Activated CD8-positive, alpha-beta memory T cell treated with anti-CD3 and anti-CD28 coated beads, Interleukin-2, amount 50 U/mL, for 1 hour (primary cell): ENCODE results near the gene CCDC63.

Source experiments
- DNase-seq: peaks from one replicate; pipeline ENCODE4 v3.0.0-alpha.2; 2020; ENCODE audit errors: extremely low read depth

The CCDC63 gene

GRCh38 chr12:110885152-110885840, 38.5 kb downstream of the CCDC63 start:
- DNase-seq = no peak

DNA sequence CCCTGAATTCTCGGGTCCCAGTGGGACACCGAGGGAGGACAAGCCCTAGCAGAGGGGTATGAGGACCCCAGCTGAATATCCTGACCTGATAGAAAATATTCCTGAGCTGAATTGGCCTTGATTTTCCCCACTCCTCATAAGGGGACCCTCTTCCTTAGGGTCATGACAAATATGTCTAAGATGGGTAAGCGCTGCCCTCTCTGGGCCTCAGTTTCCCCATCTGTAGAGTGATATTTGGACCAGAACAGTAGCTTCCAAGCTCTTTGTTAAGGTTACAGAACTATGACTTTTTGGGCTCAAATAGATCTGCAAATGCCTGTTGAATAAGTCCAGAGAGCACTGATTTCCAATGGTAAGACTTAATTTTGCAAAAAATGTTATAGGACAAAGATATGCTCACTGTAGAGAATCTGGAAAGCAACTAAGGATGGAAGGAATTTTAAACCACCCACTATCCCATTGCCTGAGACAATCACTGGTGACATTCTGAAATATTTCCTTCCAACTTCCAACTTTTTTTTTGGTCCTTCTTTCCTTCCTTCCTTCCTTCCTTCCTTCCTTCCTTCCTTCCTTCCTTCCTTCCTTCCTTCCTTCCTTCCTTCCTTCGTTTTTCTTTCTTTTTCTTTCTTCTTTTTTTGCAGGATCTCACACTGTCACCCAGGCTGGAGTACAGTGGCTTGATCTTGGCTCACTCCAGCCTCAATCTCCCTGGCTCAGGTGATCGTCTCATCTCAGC, 41.6 kb downstream of the CCDC63 start:
- DNase-seq = no peak

GRCh38 chr12:110889361-110889760, 42.6 kb downstream of the CCDC63 start:
- no peak for DNase-seq

DNA sequence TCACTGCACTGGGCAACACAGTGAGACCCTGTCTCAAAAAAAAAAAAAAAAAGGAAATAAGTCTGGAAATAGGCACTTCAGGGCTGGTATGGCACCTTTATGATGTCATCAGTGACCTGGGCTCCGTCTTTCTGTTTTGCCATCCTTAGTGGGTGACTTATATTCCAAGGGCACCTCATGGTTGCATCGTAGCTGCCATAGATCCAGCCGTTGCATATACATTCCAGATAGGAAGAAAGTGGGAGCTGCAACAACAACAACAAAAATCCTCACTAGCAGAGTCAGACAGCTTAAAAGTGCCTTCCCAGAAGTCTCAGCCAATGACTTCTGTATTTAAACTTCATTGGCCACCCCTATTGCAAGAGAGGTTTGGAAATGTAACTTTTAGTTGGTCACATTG, 47.2 kb downstream of the CCDC63 start:
- no peak for DNase-seq

- no peak for DNase-seq
These were observed 49.8 kb downstream of the CCDC63 start for GRCh38 chr12:110896559-110896958.

DNA sequence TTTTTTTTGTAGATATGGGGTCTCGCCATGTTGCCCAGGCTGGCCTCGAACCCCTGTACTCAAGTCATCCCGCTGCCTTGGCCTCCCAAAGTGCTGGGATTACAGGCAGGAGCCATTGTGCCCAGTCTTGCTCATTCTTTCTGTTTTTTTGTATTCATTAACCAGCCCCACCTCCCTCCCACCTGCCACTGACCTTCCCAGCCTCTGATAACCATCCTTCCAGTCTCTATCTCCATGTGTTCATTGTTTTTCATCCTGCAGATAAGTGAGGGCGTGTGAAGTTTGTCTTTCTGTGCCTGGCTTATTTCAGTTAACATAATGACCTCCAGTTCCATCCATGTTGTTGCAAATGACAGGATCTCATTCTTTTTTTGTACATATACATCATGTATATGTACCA, 54.6 kb downstream of the CCDC63 start:
- DNase-seq = no peak

DNA sequence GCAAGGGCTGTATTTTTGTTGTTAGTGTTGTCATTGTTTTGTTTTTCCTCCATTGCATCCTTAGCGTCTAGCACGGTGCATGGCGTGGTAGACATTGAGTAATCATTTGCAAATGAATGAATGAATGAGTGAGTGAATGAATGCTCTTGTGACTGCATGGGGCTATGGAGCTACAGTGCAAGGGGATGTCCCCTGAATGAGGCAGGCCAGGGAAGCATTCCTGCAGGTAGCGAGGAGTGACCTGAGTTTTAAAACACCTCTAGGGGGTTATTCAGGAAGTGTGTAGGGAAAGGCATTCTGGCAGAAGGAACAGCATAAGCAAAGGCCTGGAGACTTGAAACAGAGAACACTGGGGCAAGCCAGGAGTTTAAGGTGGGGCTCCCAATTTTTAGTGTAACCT, 56.7 kb downstream of the CCDC63 start:
- DNase-seq = no peak

DNA sequence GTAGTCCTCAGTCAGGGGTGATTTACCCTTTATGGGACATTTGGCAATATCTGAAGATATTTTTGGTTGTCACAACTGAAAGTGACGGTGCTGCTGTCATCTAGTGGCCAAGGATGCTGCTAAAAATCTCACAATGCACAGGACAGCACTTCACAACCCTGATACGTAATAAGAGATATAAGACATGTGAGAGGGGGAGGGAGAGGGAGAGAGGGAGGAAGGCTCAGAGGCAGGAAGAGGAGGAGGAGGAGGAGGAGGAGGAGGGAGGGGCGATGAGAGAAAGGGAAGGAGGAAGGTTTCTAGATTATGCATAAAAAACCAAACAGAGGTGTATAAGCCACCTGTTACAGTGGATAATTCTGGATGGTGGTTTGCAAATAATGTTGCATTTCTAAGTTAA, 59.3 kb downstream of the CCDC63 start:
- no peak for DNase-seq

- DNase-seq = no peak
These were observed 59.7 kb downstream of the CCDC63 start for GRCh38 chr12:110906516-110906915.

GRCh38 chr12:110906985-110907384, 60.2 kb downstream of the CCDC63 start:
- no peak for DNase-seq

DNA sequence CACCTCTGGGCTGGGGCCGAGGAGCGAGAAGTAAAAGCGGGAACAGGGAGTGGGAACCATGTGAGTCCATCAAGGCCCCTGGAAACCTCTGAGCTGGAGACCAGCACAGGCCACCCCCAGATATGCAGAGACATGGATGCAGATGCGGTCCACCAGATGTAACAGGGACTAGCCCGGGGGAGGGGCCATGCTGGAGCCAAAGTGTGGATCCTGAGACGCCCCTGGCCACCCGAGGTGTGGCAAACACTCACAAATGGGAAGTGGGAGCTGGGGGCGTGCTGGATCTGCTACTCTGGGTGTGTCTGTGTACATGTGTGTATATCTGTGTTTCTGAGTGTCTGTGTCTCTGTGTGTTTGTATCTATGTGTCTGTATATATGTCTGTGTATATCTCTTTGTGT, 60.8 kb downstream of the CCDC63 start:
- no peak for DNase-seq

DNA sequence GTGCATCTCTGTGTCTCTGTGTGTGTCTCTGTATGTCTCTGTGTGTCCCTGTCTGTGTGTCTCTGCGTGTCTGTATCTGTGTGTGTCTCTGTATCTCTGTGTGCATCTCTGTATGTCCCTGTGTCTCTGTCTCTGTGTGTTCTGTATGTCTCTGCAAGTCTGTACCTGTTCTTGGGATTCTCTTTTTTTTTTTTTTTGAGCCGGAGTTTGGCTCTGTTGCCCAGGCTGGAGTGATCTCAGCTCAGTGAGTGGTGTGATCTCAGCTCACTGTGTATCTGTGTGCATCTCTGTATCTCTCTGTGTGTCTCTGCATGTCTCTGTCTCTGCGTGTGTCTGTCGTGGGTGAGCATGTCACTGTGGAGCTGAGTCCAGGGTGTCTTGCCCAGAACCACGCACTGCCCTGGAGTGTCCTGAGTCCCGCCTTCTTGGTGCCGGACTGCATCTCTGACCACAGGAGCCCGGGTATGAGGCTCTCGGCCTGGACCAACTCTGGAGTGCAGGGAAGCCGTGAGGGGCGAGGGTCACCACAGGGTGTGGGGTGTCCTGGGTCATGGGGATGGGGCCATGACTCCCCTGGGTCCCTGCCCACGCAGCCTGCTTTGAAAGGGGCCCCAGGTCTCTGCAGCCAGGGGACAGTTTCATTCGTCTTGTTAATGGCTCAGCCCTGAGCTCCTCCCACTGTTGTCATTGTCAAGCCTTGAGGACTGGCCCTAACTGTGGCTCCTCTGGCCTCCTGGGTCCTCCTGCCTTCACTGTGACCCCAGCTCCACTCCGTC, 61.8 kb downstream of the CCDC63 start:
- DNase-seq = no peak

DNA sequence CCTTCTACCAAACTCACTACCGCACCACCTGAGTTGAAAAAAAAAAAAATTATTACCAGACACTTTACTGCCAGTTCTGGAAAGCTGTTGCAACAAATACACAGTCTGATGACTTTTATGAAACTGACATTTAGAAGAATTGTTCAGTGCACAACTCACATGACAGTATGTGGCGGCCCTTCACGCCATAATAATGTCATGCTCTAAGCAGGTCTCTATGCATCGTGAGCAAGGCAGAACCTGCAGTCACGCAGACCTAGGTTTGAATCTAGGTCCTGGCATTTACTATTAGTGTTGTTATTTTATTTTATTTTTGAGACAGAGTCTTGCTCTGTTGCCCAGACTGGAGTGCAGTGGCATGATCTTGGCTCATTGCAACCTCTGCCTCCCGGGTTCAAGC, 65.5 kb downstream of the CCDC63 start:
- DNase-seq = no peak

DNA sequence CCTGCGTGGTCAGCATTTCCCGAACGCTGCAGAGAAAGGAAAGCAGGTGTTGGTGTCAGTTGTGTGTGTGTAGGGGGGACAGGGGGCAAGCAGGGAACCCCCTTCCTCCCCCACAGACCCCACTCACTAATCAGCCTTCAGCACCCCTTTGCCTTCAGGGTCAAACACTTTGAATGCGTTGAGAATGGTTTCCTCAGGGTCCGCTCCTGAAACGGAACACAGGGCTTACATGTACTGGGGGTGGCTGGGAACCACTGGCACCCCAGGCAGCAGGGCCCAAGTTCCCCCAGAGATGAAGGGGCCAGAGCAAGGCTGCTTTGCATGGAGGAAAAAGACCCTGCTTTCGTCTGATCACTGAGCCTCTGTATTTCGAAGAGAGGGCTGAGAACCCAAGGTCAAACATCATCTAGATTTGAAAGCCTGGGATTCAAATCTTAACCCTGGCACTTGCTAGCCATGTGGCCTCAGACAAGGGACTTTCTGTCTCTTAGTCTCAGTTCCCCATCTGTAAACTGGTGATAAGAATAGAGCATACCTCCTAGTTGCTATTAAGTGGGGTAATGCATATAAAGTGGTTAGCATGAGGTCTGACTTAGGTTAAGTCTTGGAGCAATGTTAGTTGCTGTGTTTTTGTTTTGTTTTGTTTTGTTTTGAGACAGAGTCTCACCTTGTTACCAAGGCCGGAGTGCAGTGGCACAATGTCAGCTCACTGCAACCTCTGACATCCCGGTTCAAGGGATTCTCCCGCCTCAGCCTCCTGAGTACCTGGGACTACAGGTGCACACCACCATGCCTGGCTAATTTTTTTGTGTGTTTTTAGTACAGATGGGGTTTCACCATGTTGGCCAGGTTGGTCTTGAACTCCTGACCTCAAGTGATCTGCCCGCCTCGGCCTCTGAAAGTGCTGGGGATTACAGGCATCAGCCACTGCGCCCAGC, 66.6 kb downstream of the CCDC63 start:
- DNase-seq = no peak

- DNase-seq = no peak
These were observed 69.6 kb downstream of the CCDC63 start for GRCh38 chr12:110916295-110916875.

- no peak for DNase-seq
These were observed 70.7 kb downstream of the CCDC63 start for GRCh38 chr12:110917467-110917866.

DNA sequence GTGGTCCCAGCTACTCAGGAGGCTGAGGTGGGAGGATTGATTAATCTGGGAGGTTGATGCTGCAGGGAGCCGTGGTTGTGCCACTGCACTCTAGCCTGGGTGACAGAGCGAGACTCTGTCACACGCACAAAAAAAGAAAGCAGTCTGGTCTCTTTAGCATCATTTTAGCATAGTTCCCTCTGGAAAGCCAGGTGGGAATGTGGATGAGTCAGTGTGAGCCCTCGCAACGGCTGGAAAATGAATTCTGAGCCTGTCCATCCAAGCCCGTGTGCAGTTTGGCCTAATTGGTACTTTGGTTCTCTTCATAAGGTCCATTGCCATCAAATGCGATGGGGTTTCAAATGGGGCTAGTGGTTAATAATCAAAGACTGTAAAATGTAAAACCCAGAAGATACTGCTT, 71.2 kb downstream of the CCDC63 start:
- no peak for DNase-seq

DNA sequence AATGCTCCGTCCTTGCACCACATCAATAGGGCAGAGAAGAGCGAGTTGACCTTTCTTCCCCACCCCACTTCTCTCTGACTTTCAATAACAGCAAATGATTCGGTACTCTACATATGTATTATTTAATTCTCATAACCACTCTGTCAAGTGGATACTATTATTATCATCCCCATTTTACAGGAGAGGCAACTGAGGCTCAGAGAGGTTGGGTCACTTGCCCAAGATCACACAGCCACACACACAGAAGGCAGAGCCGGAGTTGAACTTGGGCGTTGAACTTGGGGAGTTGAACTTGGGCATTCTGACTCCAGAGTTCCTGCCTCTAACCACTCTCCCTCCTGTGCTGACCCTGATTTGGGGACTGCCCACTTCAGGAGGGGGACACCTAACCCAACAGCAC, 72.9 kb downstream of the CCDC63 start:
- DNase-seq = no peak

DNA sequence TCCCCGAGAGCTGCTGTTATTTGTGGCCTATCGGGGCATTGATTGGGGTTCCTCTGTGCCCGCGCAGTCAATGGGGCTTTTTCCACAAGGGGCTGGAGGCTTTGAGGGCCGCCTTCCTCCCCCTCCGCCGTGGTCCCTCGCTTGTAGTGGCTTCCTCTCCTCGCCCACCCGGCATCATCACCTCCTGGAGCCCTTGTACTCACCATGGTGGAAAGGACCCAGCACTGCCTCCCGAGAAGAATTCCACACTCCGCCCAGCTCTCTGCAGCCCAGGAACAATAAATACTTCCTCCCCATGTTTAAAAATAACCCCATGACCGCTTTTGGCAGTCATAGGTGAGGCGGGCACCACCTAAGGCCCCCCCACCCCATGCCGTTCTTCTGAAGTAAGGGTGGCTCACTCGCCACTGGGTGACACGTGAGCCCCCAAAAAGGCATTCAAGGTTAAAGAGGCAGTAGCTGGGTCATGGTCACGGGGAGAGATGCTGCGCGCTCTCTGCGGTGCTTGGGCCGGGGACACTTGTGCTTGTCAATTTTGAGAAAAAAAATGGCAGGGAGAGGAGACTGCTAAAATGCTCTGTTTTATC, 73.6 kb downstream of the CCDC63 start, which contains the start of gene MYL2:
TSS of gene MYL2 (minus strand) at position 256 of the 587 bp plus-strand sequence. CDS start at position 206, 50 bp downstream.
- no peak for DNase-seq

- no peak for DNase-seq
These were observed 74.5 kb downstream of the CCDC63 start for GRCh38 chr12:110921262-110921661.

- no peak for DNase-seq
These were observed 75.9 kb downstream of the CCDC63 start for GRCh38 chr12:110922652-110923051.
